H9 (cell line): ENCODE results near the gene SPDYE2B. TPM values are rescaled to one million over a fixed set of nuclear protein-coding genes. Genes with fewer than 3 reads are reported as not detected.
"Not testable (repeated sequence)": the region's sequence is repeated elsewhere in the genome, so short reads cannot be mapped to it uniquely, and the experiment has no call there.

Source experiments
- DNase-seq: peaks from one replicate; pipeline ENCODE4 v3.0.0-alpha.2; 2017
- H2AFZ ChIP-seq: one replicate; pipeline ENCODE4 v1.6.1; 2013; ENCODE audit warnings: mild to moderate bottlenecking, low read length, control low read depth, moderate library complexity
- H2AK5ac ChIP-seq: 2 replicates; pipeline ENCODE4 v1.6.1; 2013; ENCODE audit warnings: low read length, control low read depth, mixed read lengths; ENCODE audit not compliant: insufficient read length
- H2BK120ac ChIP-seq: one replicate; pipeline ENCODE4 v1.6.1; 2013; ENCODE audit warnings: low read depth, mild to moderate bottlenecking, low read length, control low read depth, inconsistent platforms; ENCODE audit not compliant: poor library complexity, severe bottlenecking
- H2BK12ac ChIP-seq: 2 replicates; pipeline ENCODE4 v1.6.1; 2013; ENCODE audit warnings: low read length, control low read depth, mixed read lengths, low read depth; ENCODE audit not compliant: insufficient read length
- H2BK15ac ChIP-seq: 2 replicates; pipeline ENCODE4 v1.6.1; 2013; ENCODE audit warnings: low read depth, low read length, control low read depth
- H2BK20ac ChIP-seq: one replicate; pipeline ENCODE4 v1.6.1; 2013; ENCODE audit warnings: low read depth, mild to moderate bottlenecking, low read length, control low read depth, inconsistent platforms; ENCODE audit not compliant: poor library complexity, severe bottlenecking
- H2BK5ac ChIP-seq: 2 replicates; pipeline ENCODE4 v1.6.1; 2013; ENCODE audit warnings: low read length, control low read depth, mixed read lengths; ENCODE audit not compliant: insufficient read length
- H3K14ac ChIP-seq: 2 replicates; pipeline ENCODE4 v1.6.1; 2013; ENCODE audit warnings: low read length, control low read depth; ENCODE audit not compliant: insufficient read depth
- H3K18ac ChIP-seq: 2 replicates; pipeline ENCODE4 v1.6.1; 2013; ENCODE audit warnings: low read depth, mild to moderate bottlenecking, mixed read lengths, low read length, control low read depth; ENCODE audit not compliant: insufficient read length
- H3K23ac ChIP-seq: 2 replicates; pipeline ENCODE4 v1.6.1; 2013; ENCODE audit warnings: low read length, control low read depth, mixed read lengths, low read depth; ENCODE audit not compliant: insufficient read length
- H3K23me2 ChIP-seq: 2 replicates; pipeline ENCODE4 v1.6.1; 2013; ENCODE audit warnings: low read depth, mild to moderate bottlenecking, mixed read lengths, low read length, control low read depth; ENCODE audit not compliant: insufficient read length, poor library complexity, severe bottlenecking
- H3K27ac ChIP-seq: 2 replicates; pipeline ENCODE4 v1.5.1; 2013; ENCODE audit warnings: low read length, control low read depth, mixed read lengths, low read depth; ENCODE audit not compliant: insufficient read length
- H3K27me3 ChIP-seq: 2 replicates; pipeline ENCODE4 v1.6.1; 2013; ENCODE audit warnings: low read length, control low read depth, inconsistent platforms; ENCODE audit not compliant: insufficient read depth
- H3K4ac ChIP-seq: 2 replicates; pipeline ENCODE4 v1.6.1; 2013; ENCODE audit warnings: low read depth, mild to moderate bottlenecking, control low read depth, inconsistent platforms, low read length, moderate library complexity
- H3K4me1 ChIP-seq: 2 replicates; pipeline ENCODE4 v1.6.1; 2013; ENCODE audit warnings: low read length, control low read depth, inconsistent platforms; ENCODE audit not compliant: insufficient read depth
- H3K4me2 ChIP-seq: 2 replicates; pipeline ENCODE4 v1.6.1; 2013; ENCODE audit warnings: low read length, control low read depth, mixed read lengths; ENCODE audit not compliant: insufficient read length, insufficient read depth
- H3K56ac ChIP-seq: 2 replicates; pipeline ENCODE4 v1.6.1; 2013; ENCODE audit warnings: low read depth, mild to moderate bottlenecking, mixed read lengths, low read length, control low read depth; ENCODE audit not compliant: insufficient read length
- H3K79me1 ChIP-seq: 2 replicates; pipeline ENCODE4 v1.6.1; 2013; ENCODE audit warnings: low read depth, mild to moderate bottlenecking, moderate library complexity, low read length, control low read depth, inconsistent platforms; ENCODE audit not compliant: insufficient read depth, poor library complexity, severe bottlenecking
- H3K79me2 ChIP-seq: 2 replicates; pipeline ENCODE4 v1.6.1; 2013; ENCODE audit warnings: low read length, control low read depth, inconsistent platforms; ENCODE audit not compliant: insufficient read depth
- H3K9ac ChIP-seq: 2 replicates; pipeline ENCODE4 v1.6.1; 2013; ENCODE audit warnings: low read length, control low read depth, mixed read lengths; ENCODE audit not compliant: insufficient read length; ENCODE audit errors: extremely low read depth
- H3K9me3 ChIP-seq: one replicate; pipeline ENCODE4 v1.6.1; 2013; ENCODE audit warnings: low read depth, low read length, inconsistent platforms; ENCODE audit not compliant: control insufficient read depth
- H3T11ph ChIP-seq: one replicate; pipeline ENCODE4 v1.6.1; 2013; ENCODE audit warnings: mild to moderate bottlenecking, low read length, control low read depth, inconsistent platforms
- H4K20me1 ChIP-seq: one replicate; pipeline ENCODE4 v1.6.1; 2013; ENCODE audit not compliant: control insufficient read depth, insufficient read length, insufficient read depth
- H4K5ac ChIP-seq: 2 replicates; pipeline ENCODE4 v1.6.1; 2013; ENCODE audit warnings: low read depth, mild to moderate bottlenecking, mixed read lengths, low read length, control low read depth; ENCODE audit not compliant: insufficient read length
- H4K8ac ChIP-seq: replicated peaks from 2 replicates; pipeline ENCODE4 v1.6.1; 2013; ENCODE audit warnings: low read length, control low read depth, mixed read lengths, low read depth; ENCODE audit not compliant: insufficient read length
- H4K91ac ChIP-seq: 2 replicates; pipeline ENCODE4 v1.6.1; 2013; ENCODE audit warnings: low read depth, mild to moderate bottlenecking, moderate library complexity, mixed read lengths, low read length, control low read depth; ENCODE audit not compliant: insufficient read length
- H3K27ac Mint-ChIP-seq, 3 experiments: 2 replicates in 2 of 3; 3 replicates in 1 of 3; pipeline ENCODE4 v1.8.0; 2020 to 2021; ENCODE audit warnings: mixed read lengths in 3 of 3, mild to moderate bottlenecking in 1 of 3, moderate library complexity in 1 of 3
- H3K27me3 Mint-ChIP-seq: 2 replicates; pipeline ENCODE4 v1.8.0; 2021; ENCODE audit warnings: low read depth, mild to moderate bottlenecking, moderate library complexity, mixed read lengths
- H3K36me3 Mint-ChIP-seq, 3 experiments: 2 replicates in 2 of 3; 3 replicates in 1 of 3; pipeline ENCODE4 v1.8.0; 2020 to 2021; ENCODE audit warnings: low read depth in 3 of 3, mixed read lengths in 3 of 3; ENCODE audit not compliant: insufficient read depth in 1 of 3
- H3K4me1 Mint-ChIP-seq, 2 experiments: 2 replicates each; pipeline ENCODE4 v1.8.0; 2020; ENCODE audit warnings: mixed read lengths in 2 of 2
- H3K4me3 Mint-ChIP-seq, 2 experiments: 2 replicates in 1 of 2; 3 replicates in 1 of 2; pipeline ENCODE4 v1.8.0; 2020 to 2021; ENCODE audit warnings: mild to moderate bottlenecking in 2 of 2, mixed read lengths in 2 of 2, moderate library complexity in 1 of 2
- H3K9me3 Mint-ChIP-seq, 2 experiments: 2 replicates in 1 of 2; 3 replicates in 1 of 2; pipeline ENCODE4 v1.8.0; 2020; ENCODE audit warnings: mild to moderate bottlenecking in 2 of 2, mixed read lengths in 2 of 2, moderate library complexity in 1 of 2
- WGBS: extraction: QIAGEN DNeasy Blood & Tissue Kit; methylation state at CpG from one replicate; pipeline ENCODE4 v1.1.7; 2013; ENCODE audit warnings: missing lambda C conversion rate, low lambda C conversion rate, mixed read lengths; ENCODE audit not compliant: insufficient read length; ENCODE audit errors: extremely low coverage; 5-methylcytosine and 5-hydroxymethylcytosine counted together
- total RNA-seq: library from RNA; stranded (reverse); gene quantifications from 2 replicates; pipeline ENCODE4 v1.2.1, GENCODE V29; 2021

SPDYE2B gene
- total RNA-seq, 1 experiment from 2014 or later, result not detected

GRCh38 chr7:102642691-102643090, 7.4 kb upstream of the SPDYE2B start, which contains the start of gene UPK3BL1:
UPK3BL1 (minus strand) TSS chr7:102642791; CDS start chr7:102642741, 50 bp downstream.
- H3K4me3 Mint-ChIP-seq, H2BK15ac ChIP-seq, H3K56ac ChIP-seq, H3K4me2 ChIP-seq, H3K23ac ChIP-seq, H3K4me1 Mint-ChIP-seq, H4K20me1 ChIP-seq, H3K27ac ChIP-seq, H4K91ac ChIP-seq, H3K27me3 Mint-ChIP-seq, H2AFZ ChIP-seq, H3K9me3 ChIP-seq, H3K18ac ChIP-seq, H2BK12ac ChIP-seq, H3K36me3 Mint-ChIP-seq, H2BK120ac ChIP-seq, H3K79me1 ChIP-seq, H3K27ac Mint-ChIP-seq, H2BK5ac ChIP-seq, H3K27me3 ChIP-seq, H3K4ac ChIP-seq, H2BK20ac ChIP-seq, H4K5ac ChIP-seq, H3K4me1 ChIP-seq, H3K9me3 Mint-ChIP-seq, H3T11ph ChIP-seq, H4K8ac ChIP-seq, DNase-seq, H3K14ac ChIP-seq, H3K23me2 ChIP-seq, H3K79me2 ChIP-seq, H2AK5ac ChIP-seq, H3K9ac ChIP-seq: not testable (repeated sequence)
- no CpG with 5 or more reads among the region's 9 CpGs for WGBS

GRCh38 chr7:102643404-102643803, 6.7 kb upstream of the SPDYE2B start:
- H4K5ac ChIP-seq, H4K8ac ChIP-seq, H3K27ac Mint-ChIP-seq, DNase-seq, H3K9me3 ChIP-seq, H3K4me1 Mint-ChIP-seq, H3K4me3 Mint-ChIP-seq, H3K18ac ChIP-seq, H2AFZ ChIP-seq, H3K9me3 Mint-ChIP-seq, H3K23me2 ChIP-seq, H4K20me1 ChIP-seq, H3K56ac ChIP-seq, H3K4me2 ChIP-seq, H2BK15ac ChIP-seq, H3K4ac ChIP-seq, H3K4me1 ChIP-seq, H3K23ac ChIP-seq, H3K9ac ChIP-seq, H2BK120ac ChIP-seq, H2BK5ac ChIP-seq, H2BK20ac ChIP-seq, H3K27me3 Mint-ChIP-seq, H3K27ac ChIP-seq, H2AK5ac ChIP-seq, H4K91ac ChIP-seq, H3K79me1 ChIP-seq, H3K14ac ChIP-seq, H3K79me2 ChIP-seq, H3T11ph ChIP-seq, H3K27me3 ChIP-seq, H3K36me3 Mint-ChIP-seq, H2BK12ac ChIP-seq: not testable (repeated sequence)
- WGBS, result no CpG with 5 or more reads among the region's 1 CpG
